GM12872 (cell line): ENCODE results near the gene DEXI.

Source experiments
- TF ChIP-seq, protein P1 (sequence below): IDR thresholded peaks from 3 replicates; pipeline ENCODE4 v1.5.1; 2011; ENCODE audit warnings: low read depth, mild to moderate bottlenecking, low read length, moderate library complexity; ENCODE audit not compliant: insufficient read depth

The DEXI gene

DNA sequence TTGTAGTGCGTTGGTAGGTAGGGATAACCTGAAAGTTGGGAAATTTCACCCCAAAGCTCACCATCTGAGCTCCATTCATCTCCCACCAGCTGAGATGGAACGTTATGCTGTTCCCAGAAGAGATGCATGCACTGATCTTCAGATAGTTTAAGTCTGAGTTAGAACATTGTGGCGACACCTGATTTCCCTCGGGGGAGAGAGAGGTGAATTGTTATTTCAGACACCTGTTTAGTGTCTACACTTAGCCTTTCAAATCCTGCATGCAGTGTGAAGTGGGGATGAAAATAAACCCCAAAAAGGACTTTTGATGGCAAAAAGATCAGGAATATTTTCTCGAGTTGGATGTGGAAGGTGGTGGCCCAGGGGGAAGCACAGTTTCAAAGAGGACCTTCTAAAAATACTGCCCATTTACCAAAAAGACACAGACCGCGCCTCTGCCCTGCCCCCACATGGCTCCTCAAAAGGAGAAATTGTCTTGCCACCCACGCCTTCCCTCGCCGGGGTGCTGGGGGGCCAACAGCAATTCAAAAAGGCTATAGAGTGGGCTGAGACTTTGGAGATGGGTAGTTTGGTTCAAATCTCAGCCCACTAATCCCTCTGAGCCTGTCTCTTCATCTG, 53.8 kb downstream of the DEXI start:
- TF ChIP-seq, protein P1, sequence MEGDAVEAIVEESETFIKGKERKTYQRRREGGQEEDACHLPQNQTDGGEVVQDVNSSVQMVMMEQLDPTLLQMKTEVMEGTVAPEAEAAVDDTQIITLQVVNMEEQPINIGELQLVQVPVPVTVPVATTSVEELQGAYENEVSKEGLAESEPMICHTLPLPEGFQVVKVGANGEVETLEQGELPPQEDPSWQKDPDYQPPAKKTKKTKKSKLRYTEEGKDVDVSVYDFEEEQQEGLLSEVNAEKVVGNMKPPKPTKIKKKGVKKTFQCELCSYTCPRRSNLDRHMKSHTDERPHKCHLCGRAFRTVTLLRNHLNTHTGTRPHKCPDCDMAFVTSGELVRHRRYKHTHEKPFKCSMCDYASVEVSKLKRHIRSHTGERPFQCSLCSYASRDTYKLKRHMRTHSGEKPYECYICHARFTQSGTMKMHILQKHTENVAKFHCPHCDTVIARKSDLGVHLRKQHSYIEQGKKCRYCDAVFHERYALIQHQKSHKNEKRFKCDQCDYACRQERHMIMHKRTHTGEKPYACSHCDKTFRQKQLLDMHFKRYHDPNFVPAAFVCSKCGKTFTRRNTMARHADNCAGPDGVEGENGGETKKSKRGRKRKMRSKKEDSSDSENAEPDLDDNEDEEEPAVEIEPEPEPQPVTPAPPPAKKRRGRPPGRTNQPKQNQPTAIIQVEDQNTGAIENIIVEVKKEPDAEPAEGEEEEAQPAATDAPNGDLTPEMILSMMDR, result no peak

DNA sequence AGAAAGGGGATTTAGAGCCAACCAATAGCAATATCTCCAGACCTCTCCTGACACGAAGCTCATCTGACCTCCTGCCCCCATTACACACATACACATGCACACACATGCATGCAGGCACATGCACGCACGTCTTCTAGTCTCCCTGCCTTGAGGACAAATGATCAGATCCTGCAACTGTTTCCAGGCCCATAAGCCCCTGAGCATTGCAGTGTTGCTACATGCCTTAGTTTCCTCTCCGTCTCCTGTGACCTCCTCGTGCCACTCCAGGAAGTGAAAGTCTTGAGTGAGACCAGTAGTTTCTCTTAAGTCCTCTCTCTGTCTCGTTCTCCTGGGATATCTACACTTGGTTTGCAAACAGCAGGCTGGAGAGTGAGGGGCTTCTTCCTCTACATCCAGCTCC, 57.0 kb downstream of the DEXI start:
- TF ChIP-seq, protein P1, result no peak

DNA sequence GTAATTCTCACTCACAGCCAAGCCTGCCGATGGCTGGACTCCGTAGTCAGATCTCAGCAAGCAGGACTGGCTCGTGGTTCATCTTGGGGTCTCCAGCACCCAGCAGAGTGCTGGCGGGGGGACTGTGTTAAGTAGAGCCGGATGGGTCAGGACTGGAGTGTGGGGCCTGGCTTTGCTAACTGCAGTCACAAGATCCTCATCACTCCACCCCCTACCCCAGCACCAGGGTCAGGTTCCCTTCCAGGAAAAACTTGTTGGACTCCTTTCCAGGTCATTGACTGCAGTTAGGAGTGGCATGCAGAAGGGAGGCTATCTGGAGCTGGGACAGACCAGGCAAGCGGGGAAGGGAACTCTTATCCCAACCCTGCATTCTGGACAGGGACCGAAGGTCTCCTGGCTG, 59.3 kb downstream of the DEXI start:
- TF ChIP-seq, protein P1, result no peak

DNA sequence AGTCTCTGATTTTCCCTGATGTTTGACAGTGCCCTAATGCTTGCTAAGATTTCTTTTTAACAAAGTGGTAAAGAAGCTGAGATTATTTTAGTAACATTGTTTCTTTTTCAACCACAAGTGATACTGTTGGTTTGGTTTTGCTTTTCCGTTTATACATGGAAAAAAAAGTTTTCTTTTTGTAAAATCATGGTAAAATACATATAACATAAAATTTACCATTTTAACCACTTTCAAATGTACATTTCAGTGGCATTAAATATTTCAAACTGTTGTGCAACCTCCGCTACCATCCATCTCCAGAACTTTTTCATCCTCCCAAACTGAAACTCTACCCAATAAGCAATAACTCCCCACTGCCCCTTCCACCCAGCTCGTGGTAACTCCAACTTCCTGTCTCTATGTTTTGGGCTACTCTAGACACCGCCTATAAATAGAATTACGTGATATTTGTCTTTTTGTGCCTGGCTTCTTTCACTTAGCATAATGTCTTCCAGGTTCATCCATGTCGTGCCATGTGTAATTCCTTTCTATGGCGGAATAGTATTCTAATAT, 60.7 kb downstream of the DEXI start:
- TF ChIP-seq, protein P1, result no peak

DNA sequence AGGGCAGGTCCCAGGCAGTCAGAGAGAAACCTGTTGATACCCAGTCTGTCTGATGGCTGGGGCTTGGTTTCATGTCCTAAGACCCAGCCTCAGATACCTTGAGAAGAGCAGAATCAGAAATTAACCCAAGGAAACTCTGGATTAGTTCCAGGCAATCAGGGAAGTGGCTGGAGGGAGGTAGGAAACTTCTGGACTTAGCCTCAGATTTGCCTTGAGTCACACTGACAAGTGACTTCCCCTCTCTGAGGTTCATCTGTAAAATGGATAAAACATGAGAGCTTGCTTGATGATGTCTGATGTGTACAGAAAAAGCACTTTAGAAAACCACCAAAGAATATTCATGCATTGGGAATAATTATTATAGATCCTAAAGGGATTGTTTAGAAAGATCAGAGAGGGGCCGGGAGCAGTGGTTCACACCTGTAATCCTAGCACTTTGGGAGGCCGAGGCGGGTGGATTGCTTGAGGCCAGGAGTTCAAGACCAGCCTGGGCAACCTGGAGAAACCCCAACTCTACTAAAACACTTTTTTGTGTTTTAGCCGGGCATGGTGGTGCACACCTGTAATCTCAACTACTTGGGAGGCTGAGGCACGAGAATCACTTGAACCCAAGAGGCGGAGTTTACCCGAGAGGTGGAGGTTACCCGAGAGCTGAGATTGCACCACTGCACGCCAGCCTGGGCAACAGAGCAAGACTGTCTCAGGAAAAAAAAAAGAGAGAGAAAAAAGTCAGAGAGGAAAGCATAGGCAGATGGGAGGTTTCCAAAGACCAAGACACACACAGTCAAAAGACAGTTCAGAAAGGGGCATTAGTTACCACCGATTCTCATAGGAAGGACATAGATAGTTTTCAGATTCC, 61.4 kb downstream of the DEXI start:
- TF ChIP-seq, protein P1, result no peak

DNA sequence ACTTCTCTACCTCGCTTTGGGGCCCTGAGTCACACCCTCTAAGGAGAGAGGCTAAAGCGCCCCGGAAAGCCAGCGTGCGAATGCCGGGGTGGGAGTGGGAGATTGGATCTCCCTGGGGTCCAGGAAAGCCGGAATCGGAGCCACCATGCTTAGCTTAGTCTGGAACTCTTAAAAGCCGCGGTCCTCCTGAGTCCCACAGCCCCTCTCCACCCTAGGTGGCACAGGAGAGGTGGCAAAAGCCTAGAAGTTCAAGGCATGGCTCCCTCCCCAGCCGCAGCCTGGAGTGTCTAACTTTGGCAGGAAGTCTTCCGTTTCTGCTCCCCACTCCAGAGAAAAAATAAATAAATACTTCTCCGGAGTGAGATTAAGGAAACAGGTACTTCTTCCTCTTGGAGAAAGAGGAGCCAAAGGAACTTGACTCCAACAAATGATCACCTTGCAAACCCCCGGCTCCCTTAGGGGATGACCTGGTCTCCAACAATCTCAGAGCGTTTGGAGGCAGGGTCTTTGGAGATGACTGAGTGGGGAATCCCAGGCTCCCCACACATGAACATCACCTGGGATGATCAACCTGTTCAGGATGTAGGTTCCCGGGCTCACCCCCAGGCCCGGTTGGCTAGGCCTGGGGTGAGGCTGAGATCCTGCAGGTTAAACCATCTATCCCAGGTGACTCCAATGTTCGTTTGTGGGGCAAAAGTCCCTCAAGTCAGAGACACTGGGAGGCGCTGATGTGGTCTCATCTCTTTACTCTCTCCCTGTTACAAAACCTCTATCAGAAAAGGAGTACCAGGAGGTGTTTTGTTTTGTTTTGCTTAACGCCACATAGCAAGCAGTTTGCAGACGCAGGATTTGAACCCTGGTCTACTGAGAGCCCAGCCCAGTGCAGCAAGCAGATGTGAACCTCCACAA, 62.3 kb downstream of the DEXI start:
- TF ChIP-seq, protein P1, result no peak
